HepG2 (cell line): ENCODE measurements around the gene BAG5. TPM values are rescaled to one million over a fixed set of nuclear protein-coding genes. Genes with fewer than 3 reads are reported as not detected.

ENCODE experiments used
- ATAC-seq: fragments of 200-7000 bp; cut with Tn5 transposase; 3 replicates; pipeline ENCODE4 v1.9.1; 2020; ENCODE audit warnings: mild to moderate bottlenecking, moderate library complexity
- BruUV-seq: library from RNA; stranded (reverse); fragments of 400-500 nt; replicated peaks from 2 replicates; lab custom pipeline; 2021; lab: Mats Ljungman, UMichigan
- CTCF ChIA-PET: fragments of 300-600 bp; formaldehyde crosslinking; extraction: SDS; loops from one replicate; lab custom pipeline; 2021; ENCODE audit warnings: low total read pairs, inconsistent platforms, low intra/inter-chr PET ratio; lab: Yijun Ruan, JAX
- POLR2A ChIA-PET: fragments of 350-600 bp; sonication (Branson Sonifier 250); formaldehyde crosslinking; loops from one replicate; lab custom pipeline; 2020; ENCODE audit warnings: antibody characterized with exemption, inconsistent platforms; lab: Yijun Ruan, JAX
- DNase-seq: peaks from one replicate; pipeline ENCODE4 v3.0.0-alpha.2; 2015; ENCODE audit warnings: low spot score
- FAIRE-seq: peaks from 3 replicates; lab custom pipeline; 2011; peaks lifted over from hg19 to GRCh38; lab: Jason Lieb, UNC
- H2AFZ ChIP-seq: one replicate; pipeline ENCODE4 v1.6.1; 2011; ENCODE audit warnings: low read length, inconsistent platforms
- H3K27ac ChIP-seq: fragments of 300-600 bp; 3 replicates; pipeline ENCODE4 v1.8.0; 2011; ENCODE audit warnings: mixed run types, mild to moderate bottlenecking, mixed read lengths, low read length, inconsistent platforms; ENCODE audit not compliant: insufficient read depth; ENCODE audit errors: extremely low read length
- H3K27me3 ChIP-seq, 2 experiments: fragments of 200-600 bp in 1 of 2; 2 replicates in 1 of 2; 3 replicates in 1 of 2; pipeline versions ENCODE4 v1.6.0 to v1.8.0; 2011; ENCODE audit warnings: low read length in 2 of 2, mild to moderate bottlenecking in 2 of 2, moderate library complexity in 2 of 2, inconsistent platforms in 1 of 2; ENCODE audit not compliant: insufficient read depth in 2 of 2, control insufficient read depth in 1 of 2
- H3K36me3 ChIP-seq, 2 experiments: fragments of 200-600 bp in 1 of 2; replicated peaks in 1 of 2; 2 replicates in 1 of 2; 3 replicates in 1 of 2; pipeline versions ENCODE4 v1.5.1 to v1.8.0; 2011; ENCODE audit warnings: low read length in 2 of 2, inconsistent platforms in 1 of 2; ENCODE audit not compliant: insufficient read depth in 2 of 2, control insufficient read depth in 1 of 2
- H3K4me1 ChIP-seq: 2 replicates; pipeline ENCODE4 v1.5.1; 2012; ENCODE audit warnings: low read length, inconsistent platforms; ENCODE audit not compliant: insufficient read depth
- H3K4me2 ChIP-seq: 2 replicates; pipeline ENCODE4 v1.6.0; 2011; ENCODE audit warnings: low read depth, low read length, inconsistent platforms
- H3K4me3 ChIP-seq, 3 experiments: fragments of 200-600 bp in 1 of 3; sonication (generic), shearing (Covaris generic) in 1 of 3; replicated peaks in 1 of 3; 2 replicates each; pipeline ENCODE4 v1.5.1; 2011 to 2016; ENCODE audit warnings: low read length in 3 of 3, inconsistent platforms in 2 of 3, low read depth in 2 of 3, mild to moderate bottlenecking in 2 of 3, control low read depth in 1 of 3, mixed read lengths in 1 of 3; ENCODE audit not compliant: insufficient read depth in 1 of 3
- H3K79me2 ChIP-seq: one replicate; pipeline ENCODE4 v1.6.1; 2011; ENCODE audit warnings: low read length, inconsistent platforms; ENCODE audit not compliant: insufficient read depth
- H3K9ac ChIP-seq: 2 replicates; pipeline ENCODE4 v1.6.0; 2011; ENCODE audit warnings: mild to moderate bottlenecking, low read depth, low read length, inconsistent platforms; ENCODE audit not compliant: insufficient read depth
- H3K9me3 ChIP-seq: 2 replicates; pipeline ENCODE4 v1.5.1; 2012; ENCODE audit warnings: mild to moderate bottlenecking, low read length
- H4K20me1 ChIP-seq: 2 replicates; pipeline ENCODE4 v1.6.0; 2011; ENCODE audit warnings: inconsistent platforms, mild to moderate bottlenecking, low read length, moderate library complexity; ENCODE audit not compliant: insufficient read depth
- AGO2 ChIP-seq: fragments of 200-400 bp; formaldehyde crosslinking; optimal IDR thresholded peaks from 2 replicates; pipeline ENCODE3; 2017; ENCODE audit warnings: mild to moderate bottlenecking, low read depth, low read length, moderate library complexity
- CHD4 ChIP-seq: fragments of 200-600 bp; sonication (generic); IDR thresholded peaks from 2 replicates; pipeline ENCODE4 v1.7.0; 2017; ENCODE audit warnings: mild to moderate bottlenecking, low read length, borderline replicate concordance
- GMEB1 ChIP-seq: sonication (generic); formaldehyde crosslinking; IDR thresholded peaks from 2 replicates; pipeline ENCODE4 v1.5.1; 2020; ENCODE audit warnings: missing genetic modification reagents, mild to moderate bottlenecking, borderline replicate concordance
- KAT7 ChIP-seq: IDR thresholded peaks from 2 replicates; pipeline ENCODE4 v1.6.1; 2018; ENCODE audit warnings: borderline replicate concordance, missing compliant biosample characterization
- MEIS1 ChIP-seq: sonication (generic); formaldehyde crosslinking; IDR thresholded peaks from 2 replicates; pipeline ENCODE4 v1.9.0; 2021; ENCODE audit warnings: mild to moderate bottlenecking, missing genetic modification reagents, moderate library complexity, borderline replicate concordance
- MIER2 ChIP-seq: IDR thresholded peaks from 2 replicates; pipeline ENCODE4 v1.6.1; 2016; ENCODE audit warnings: missing biosample characterization, missing genetic modification reagents
- PCBP1 ChIP-seq: fragments of 200-400 bp; formaldehyde crosslinking; IDR thresholded peaks from 2 replicates; pipeline ENCODE4 v1.6.1; 2017; ENCODE audit warnings: mild to moderate bottlenecking, low read depth, low read length, borderline replicate concordance
- POLR2AphosphoS5 ChIP-seq: IDR thresholded peaks from 2 replicates; pipeline ENCODE4 v1.6.1; 2012; ENCODE audit warnings: low read depth, low read length
- SMAD1 ChIP-seq: sonication (generic); formaldehyde crosslinking; IDR thresholded peaks from 2 replicates; pipeline ENCODE4 v1.4.0; 2020; ENCODE audit warnings: missing genetic modification reagents, low read depth, mild to moderate bottlenecking, borderline replicate concordance
- ZBTB20 ChIP-seq: sonication (generic); formaldehyde crosslinking; IDR thresholded peaks from 2 replicates; pipeline ENCODE4 v1.8.1; 2023; ENCODE audit warnings: missing genetic modification reagents, low read depth, mild to moderate bottlenecking, borderline replicate concordance
- ZBTB38 ChIP-seq: sonication (generic); formaldehyde crosslinking; IDR thresholded peaks from 2 replicates; pipeline ENCODE4 v1.5.1; 2020; ENCODE audit warnings: mild to moderate bottlenecking, missing genetic modification reagents
- ZNF788 ChIP-seq: sonication (generic); formaldehyde crosslinking; IDR thresholded peaks from 2 replicates; pipeline ENCODE4 v1.5.0; 2020; ENCODE audit warnings: mild to moderate bottlenecking, missing genetic modification reagents, borderline replicate concordance
- WGBS: methylation state at CpG from one replicate; pipeline ENCODE4 v1.1.6; 2017; ENCODE audit warnings: low lambda C conversion rate; 5-methylcytosine and 5-hydroxymethylcytosine counted together
- in situ Hi-C: cut with HindIII; loops from 2 replicates; pipeline ENCODE4 v1.10.0; 2017; ENCODE audit warnings: low pct_unique_long_range_greater_than_20kb; ENCODE audit not compliant: extremely low pct_ligation_motif_present
- intact Hi-C: fragments of 100-400 bp; cut with micrococcal nuclease; formaldehyde crosslinking; loops from one replicate; pipeline ENCODE4 v1.10.0; 2022; ENCODE audit not compliant: unreplicated experiment
- polyA plus RNA-seq, 8 experiments: library from polyadenylated mRNA; depleted of rRNA in 3 of 8; stranded (reverse) in 7 of 8; unstranded in 1 of 8; fragments of >200 nt; fragmentation: Illumina TruSeq in 4 of 8; extraction: Trizol in 4 of 8; gene quantifications; 2 replicates each; pipeline versions ENCODE4 v1.2.1 to v1.2.3, GENCODE V29; 2011 to 2016; ENCODE audit warnings: low read depth in 4 of 8, missing spikeins in 1 of 8, mixed read lengths in 1 of 8; ENCODE audit not compliant: insufficient read depth in 1 of 8
- total RNA-seq, 5 experiments: library from RNA; depleted of rRNA; stranded (reverse); fragments of >200 nt; fragmentation: Illumina TruSeq; extraction: Trizol; gene quantifications; 2 replicates each; pipeline ENCODE4 v1.2.3, GENCODE V29; 2016; ENCODE audit warnings: low read depth in 1 of 5

The BAG5 gene
- total and polyA plus RNA-seq, 2 of the 13 experiments (the other 11 are each of a cell fraction or from before 2014, with no cell fraction given): 3.5 to 21.0 TPM

- H3K9ac ChIP-seq: no peak overlapping the region
- peaks cover 52% of the 10 kb centered on the region for H3K4me1 ChIP-seq
- DNase-seq (no peak), FAIRE-seq (no peak), ATAC-seq (no peak)
- ChIA-PET CTCF (interaction anchor here (3.0 kb wide), 1 partner anchor 26 kb away, joined by 38 read pairs; no protein-coding TSS in a partner anchor), POLR2A (interaction anchor here (3.1 kb wide), 1 partner anchor 8 kb away, joined by 24 read pairs; the partner anchor contains the start of gene TRMT61A)
- intact Hi-C loops (no loop called here), in situ Hi-C loops (no loop called here)
- peaks cover 4% of the 10 kb centered on the region for H3K79me2 ChIP-seq
- H3K9me3 ChIP-seq: no peaks in the 10 kb centered on the region
- H3K36me3 ChIP-seq: peaks cover 0 to 10% of the 10 kb centered on the region in 2 experiments; a peak in 3 of 5 replicates
- H3K4me2 ChIP-seq: no peak overlapping the region
- no peak overlapping the region for H3K4me3 ChIP-seq
- no peak overlapping the region for H2AFZ ChIP-seq
- H3K27ac ChIP-seq: no peak overlapping the region
- peak; percentile 62; the same call in 1 of the 2 replicates for TF ChIP-seq ZBTB38
- peak; percentile 33 for TF ChIP-seq AGO2
- no peak for TF ChIP-seq MIER2 (CRISPR knock-in tag)
- WGBS: 93% methylated on average over 18 of the region's 22 CpGs
- H4K20me1 ChIP-seq: no peaks in the 10 kb centered on the region
- H3K27me3 ChIP-seq: no peaks in the 10 kb centered on the region
- no TSS peak for BruUV-seq
Measured at GRCh38 chr14:103519837-103520212, 42.6 kb downstream of the BAG5 start.

GRCh38 chr14:103519043-103519836, 43.2 kb downstream of the BAG5 start:
- intact Hi-C loops (no loop called here), in situ Hi-C loops (no loop called here)
- peaks cover 0 to 10% of the 10 kb centered on the region in 2 experiments; a peak in 3 of 5 replicates for H3K36me3 ChIP-seq
- H3K4me3 ChIP-seq: peak overlapping the region in 1 of 3 experiments; percentile 5; a peak in 1 of 6 replicates
- H3K27me3 ChIP-seq: no peaks in the 10 kb centered on the region
- no peak overlapping the region for H3K9ac ChIP-seq
- 86% methylated on average over 12 of the region's 13 CpGs for WGBS
- no TSS peak for BruUV-seq
- no peak for FAIRE-seq
- no peak overlapping the region for H2AFZ ChIP-seq
- peaks cover 4% of the 10 kb centered on the region for H3K79me2 ChIP-seq
- H4K20me1 ChIP-seq: no peaks in the 10 kb centered on the region
- H3K9me3 ChIP-seq: no peaks in the 10 kb centered on the region
- POLR2A ChIA-PET: interaction anchor here (2.6 to 3.1 kb wide), 2 partner anchors 9 to 22 kb away, joined by 7 to 24 read pairs; partner anchors contain the start of gene TRMT61A
- H3K4me1 ChIP-seq: peaks cover 46% of the 10 kb centered on the region
- TF ChIP-seq SMAD1 (CRISPR knock-in tag) (no peak), MEIS1 (CRISPR knock-in tag) (0 out of 2 replicates have a peak, but pooled peaks have one; percentile 0), KAT7 (no peak), AGO2 (peak; percentile 4), ZBTB20 (0 out of 2 replicates have a peak, but pooled peaks have one; percentile 2), CHD4 (no peak), GMEB1 (CRISPR knock-in tag) (no peak), ZNF788 (CRISPR knock-in tag) (0 out of 2 replicates have a peak, but pooled peaks have one; percentile 21), PCBP1 (0 out of 2 replicates have a peak, but pooled peaks have one; percentile 9), POLR2AphosphoS5 (peak; percentile 10; the same call in 1 of the 2 replicates)
- TF ChIP-seq, all 625 proteins: peak for 6
- no peak for DNase-seq
- Histone ChIP-seq H3K4me2 (peak overlapping the region; percentile 73; the same call in 1 of the 2 replicates), H3K27ac (no peak overlapping the region)
- ATAC-seq: peak; percentile 3
- CTCF ChIA-PET: interaction anchor here (1.3 to 3.0 kb wide), 2 partner anchors 27 to 31 kb away, joined by 6 to 38 read pairs; no protein-coding TSS in a partner anchor
